ENCODE measurements around the gene IFNL3.

DNA sequence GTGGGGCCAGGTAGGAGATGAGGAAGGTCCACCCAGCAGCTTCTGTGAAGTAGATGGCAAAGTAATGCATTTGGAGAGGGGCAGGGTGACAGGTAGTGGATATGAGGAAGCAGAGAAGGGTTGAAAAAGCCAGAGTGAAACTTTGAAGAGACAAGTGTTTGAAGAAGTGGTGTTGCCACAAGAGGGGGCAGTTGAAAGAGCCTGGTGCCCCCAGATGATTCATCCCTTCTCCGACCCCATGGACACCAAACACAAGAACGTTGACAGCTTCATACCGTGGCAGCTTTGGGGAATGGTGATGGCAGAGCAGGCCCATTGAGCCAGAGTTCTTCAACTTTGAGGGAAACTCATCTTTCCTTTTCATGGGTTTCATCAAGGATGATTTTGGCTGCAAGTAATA is 19.9 kb downstream of the IFNL3 start:
- no peak for TF ChIP-seq RAD21 (IDR thresholded peaks at IDR 0.05)
- no peak for TF ChIP-seq CTCF (IDR thresholded peaks at IDR 0.05; ENCODE audit: low read depth, low read length, missing input control)
- TF ChIP-seq REST (IDR thresholded peaks at IDR 0.05): no peak
- no peak for TF ChIP-seq TAF1 (conservative IDR thresholded peaks at IDR 0.05)
- no peak for TF ChIP-seq YY1 (IDR thresholded peaks at IDR 0.05)
- TF ChIP-seq EGR1 (IDR thresholded peaks at IDR 0.05; ENCODE audit: low read depth in 2 of 2): no peak
- TF ChIP-seq RXRA (IDR thresholded peaks at IDR 0.05): no peak
- no peak for TF ChIP-seq SP1 (IDR thresholded peaks at IDR 0.05)
